OCI-LY7 (cell line): ENCODE measurements around the gene ZDHHC11B. TPM values are rescaled to one million over a fixed set of nuclear protein-coding genes. Genes with fewer than 3 reads are reported as not detected.
"Not testable (repeated sequence)": the region's sequence is repeated elsewhere in the genome, so short reads cannot be mapped to it uniquely, and the experiment has no call there.

Source experiments
- BruUV-seq: library from RNA; stranded (reverse); fragments of 400-500 nt; replicated peaks from 2 replicates; lab custom pipeline; 2021; lab: Mats Ljungman, UMichigan
- CTCF ChIA-PET: fragments of 300-600 bp; sonication (Branson Sonifier 250); formaldehyde crosslinking; loops from one replicate; lab custom pipeline; 2022; ENCODE audit warnings: antibody characterized with exemption; ENCODE audit not compliant: unreplicated experiment; lab: Charles Lee
- POLR2A ChIA-PET: fragments of 300-600 bp; sonication (Branson Sonifier 250); formaldehyde crosslinking; loops from one replicate; lab custom pipeline; 2022; ENCODE audit warnings: antibody characterized with exemption; lab: Charles Lee
- DNase-seq: peaks from one replicate; pipeline ENCODE4 v3.0.0-alpha.2; 2015; ENCODE audit warnings: low spot score
- H2AFZ ChIP-seq: fragments of 200-600 bp; sonication (generic), shearing (Covaris generic); 2 replicates; pipeline ENCODE4 v1.6.1; 2014; ENCODE audit warnings: mild to moderate bottlenecking, antibody characterized with exemption, low read length, moderate library complexity
- H3K27ac ChIP-seq: fragments of 200-600 bp; sonication (generic); 2 replicates; pipeline ENCODE4 v1.5.1; 2014; ENCODE audit warnings: mixed run types, low read depth, mild to moderate bottlenecking, moderate library complexity, low read length, inconsistent platforms; ENCODE audit not compliant: poor library complexity, severe bottlenecking
- H3K36me3 ChIP-seq: fragments of 200-600 bp; sonication (generic); 2 replicates; pipeline ENCODE4 v1.6.1; 2014; ENCODE audit warnings: mild to moderate bottlenecking, antibody characterized with exemption, low read length, moderate library complexity, mixed read lengths; ENCODE audit not compliant: insufficient read depth
- H3K4me1 ChIP-seq: fragments of 200-600 bp; sonication (generic); 2 replicates; pipeline ENCODE4 v1.5.1; 2014; ENCODE audit warnings: mild to moderate bottlenecking, low read length; ENCODE audit not compliant: insufficient read depth, poor library complexity, severe bottlenecking
- H3K4me2 ChIP-seq: fragments of 200-600 bp; sonication (generic); 2 replicates; pipeline ENCODE4 v1.6.1; 2014; ENCODE audit warnings: mild to moderate bottlenecking, low read length
- H3K4me3 ChIP-seq: fragments of 200-600 bp; sonication (generic); 2 replicates; pipeline ENCODE4 v1.5.1; 2014; ENCODE audit warnings: mild to moderate bottlenecking, low read depth, low read length; ENCODE audit not compliant: poor library complexity, severe bottlenecking
- H3K79me2 ChIP-seq: fragments of 200-600 bp; sonication (generic); 2 replicates; pipeline ENCODE4 v1.6.1; 2016; ENCODE audit warnings: low read depth, mild to moderate bottlenecking, low read length, moderate library complexity, mixed read lengths; ENCODE audit not compliant: insufficient read depth
- H3K9me2 ChIP-seq: fragments of 200-600 bp; sonication (generic); 2 replicates; pipeline ENCODE4 v1.6.1; 2016; ENCODE audit warnings: mild to moderate bottlenecking, low read length, mixed read lengths; ENCODE audit not compliant: insufficient read depth
- H3K9me3 ChIP-seq: fragments of 200-600 bp; sonication (generic); 2 replicates; pipeline ENCODE4 v1.6.1; 2014; ENCODE audit warnings: mild to moderate bottlenecking, mixed run types, low read length, mixed read lengths
- H4K20me1 ChIP-seq: fragments of 200-600 bp; sonication (generic); 2 replicates; pipeline ENCODE4 v1.6.1; 2014; ENCODE audit warnings: mild to moderate bottlenecking, antibody characterized with exemption, low read length, moderate library complexity, mixed read lengths; ENCODE audit not compliant: insufficient read depth
- intact Hi-C: fragments of 100-400 bp; cut with micrococcal nuclease; formaldehyde crosslinking; loops from one replicate; pipeline ENCODE4 v1.10.0; 2022; ENCODE audit not compliant: unreplicated experiment
- total RNA-seq, 2 experiments: library from RNA; depleted of rRNA in 1 of 2; stranded (reverse); fragments of >200 nt in 1 of 2; shearing (Covaris generic) in 1 of 2; gene quantifications; 2 replicates each; pipeline ENCODE4 v1.2.3, GENCODE V29; 2014 to 2022

Gene ZDHHC11B
- total RNA-seq, 2 experiments from 2014 or later: 0.29 TPM; not detected in 1

GRCh38 chr5:732754-733454 lies 51.6 kb downstream of the ZDHHC11B start:
- H4K20me1 ChIP-seq, H2AFZ ChIP-seq, H3K4me2 ChIP-seq, H3K9me3 ChIP-seq, H3K27ac ChIP-seq, BruUV-seq, H3K9me2 ChIP-seq, intact Hi-C loops, H3K36me3 ChIP-seq, H3K4me1 ChIP-seq, H3K79me2 ChIP-seq, H3K4me3 ChIP-seq, POLR2A ChIA-PET, DNase-seq, CTCF ChIA-PET: not testable (repeated sequence)

- H2AFZ ChIP-seq, H3K27ac ChIP-seq, H3K36me3 ChIP-seq, BruUV-seq, DNase-seq, H3K4me1 ChIP-seq, H3K9me3 ChIP-seq, H3K79me2 ChIP-seq, POLR2A ChIA-PET, CTCF ChIA-PET, H3K4me2 ChIP-seq, H3K4me3 ChIP-seq, H3K9me2 ChIP-seq, intact Hi-C loops, H4K20me1 ChIP-seq: not testable (repeated sequence)
Observed at GRCh38 chr5:729225-729624, 55.3 kb downstream of the ZDHHC11B start.

GRCh38 chr5:727087-727486 lies 57.4 kb downstream of the ZDHHC11B start:
- peak; percentile 2 for DNase-seq
- H3K79me2 ChIP-seq, intact Hi-C loops, H2AFZ ChIP-seq, H3K36me3 ChIP-seq, H3K4me1 ChIP-seq, CTCF ChIA-PET, BruUV-seq, H3K9me3 ChIP-seq, H4K20me1 ChIP-seq, H3K4me2 ChIP-seq, H3K27ac ChIP-seq, H3K4me3 ChIP-seq, H3K9me2 ChIP-seq, POLR2A ChIA-PET: not testable (repeated sequence)

GRCh38 chr5:723865-724264 lies 60.7 kb downstream of the ZDHHC11B start:
- H3K9me2 ChIP-seq, H3K4me2 ChIP-seq, intact Hi-C loops, CTCF ChIA-PET, H3K79me2 ChIP-seq, BruUV-seq, H3K36me3 ChIP-seq, H3K9me3 ChIP-seq, H3K4me1 ChIP-seq, H3K4me3 ChIP-seq, DNase-seq, H4K20me1 ChIP-seq, POLR2A ChIA-PET, H2AFZ ChIP-seq, H3K27ac ChIP-seq: not testable (repeated sequence)

- H3K9me2 ChIP-seq, H3K27ac ChIP-seq, BruUV-seq, CTCF ChIA-PET, POLR2A ChIA-PET, H3K4me2 ChIP-seq, H3K79me2 ChIP-seq, DNase-seq, H2AFZ ChIP-seq, intact Hi-C loops, H3K4me3 ChIP-seq, H4K20me1 ChIP-seq, H3K36me3 ChIP-seq, H3K9me3 ChIP-seq, H3K4me1 ChIP-seq: not testable (repeated sequence)
Observed at GRCh38 chr5:723309-723708, 61.2 kb downstream of the ZDHHC11B start.

GRCh38 chr5:719379-719778 lies 65.2 kb downstream of the ZDHHC11B start:
- H3K9me3 ChIP-seq, H3K9me2 ChIP-seq, H3K4me1 ChIP-seq, H3K27ac ChIP-seq, H3K79me2 ChIP-seq, H2AFZ ChIP-seq, CTCF ChIA-PET, H4K20me1 ChIP-seq, intact Hi-C loops, H3K36me3 ChIP-seq, H3K4me3 ChIP-seq, POLR2A ChIA-PET, H3K4me2 ChIP-seq, DNase-seq, BruUV-seq: not testable (repeated sequence)
